OCI-LY3 (cell line): ENCODE results near the gene HEY2.

Experiments used
- EZH2phosphoT487 ChIP-seq: fragments of 200-600 bp; shearing (Covaris generic); IDR thresholded peaks from 2 replicates; pipeline ENCODE4 v1.6.1; 2018; ENCODE audit warnings: antibody characterized with exemption, mixed run types, low read depth
- TF ChIP-seq, protein P1 (sequence below): fragments of 200-600, 300-600 bp; sonication (generic); IDR thresholded peaks from 2 replicates; pipeline ENCODE4 v1.5.1; 2014; ENCODE audit warnings: antibody characterized with exemption, low read length, low read depth

GRCh38 chr6:125808591-125808990, 59.2 kb downstream of the HEY2 start:
- TF ChIP-seq, protein P1, sequence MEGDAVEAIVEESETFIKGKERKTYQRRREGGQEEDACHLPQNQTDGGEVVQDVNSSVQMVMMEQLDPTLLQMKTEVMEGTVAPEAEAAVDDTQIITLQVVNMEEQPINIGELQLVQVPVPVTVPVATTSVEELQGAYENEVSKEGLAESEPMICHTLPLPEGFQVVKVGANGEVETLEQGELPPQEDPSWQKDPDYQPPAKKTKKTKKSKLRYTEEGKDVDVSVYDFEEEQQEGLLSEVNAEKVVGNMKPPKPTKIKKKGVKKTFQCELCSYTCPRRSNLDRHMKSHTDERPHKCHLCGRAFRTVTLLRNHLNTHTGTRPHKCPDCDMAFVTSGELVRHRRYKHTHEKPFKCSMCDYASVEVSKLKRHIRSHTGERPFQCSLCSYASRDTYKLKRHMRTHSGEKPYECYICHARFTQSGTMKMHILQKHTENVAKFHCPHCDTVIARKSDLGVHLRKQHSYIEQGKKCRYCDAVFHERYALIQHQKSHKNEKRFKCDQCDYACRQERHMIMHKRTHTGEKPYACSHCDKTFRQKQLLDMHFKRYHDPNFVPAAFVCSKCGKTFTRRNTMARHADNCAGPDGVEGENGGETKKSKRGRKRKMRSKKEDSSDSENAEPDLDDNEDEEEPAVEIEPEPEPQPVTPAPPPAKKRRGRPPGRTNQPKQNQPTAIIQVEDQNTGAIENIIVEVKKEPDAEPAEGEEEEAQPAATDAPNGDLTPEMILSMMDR, result no peak
- no peak for TF ChIP-seq EZH2phosphoT487
